Measurements from ENCODE around the gene TMEM163. TPM values are rescaled to one million over a fixed set of nuclear protein-coding genes. Genes with fewer than 3 reads are reported as not detected.

TMEM163 gene
- total RNA-seq, 2 experiments from 2014 or later = 0.51 TPM; not detected in 1

GRCh38 chr2:134501476-134502091, 217.2 kb downstream of the TMEM163 start:
- no peaks in the 10 kb centered on the region for H3K9me2 ChIP-seq (ENCODE audit: insufficient read depth, low read length)
- no peaks in the 10 kb centered on the region for H3K4me1 ChIP-seq (ENCODE audit: insufficient read depth, low read length, poor library complexity, severe bottlenecking)
- H3K36me3 ChIP-seq (ENCODE audit: insufficient read depth, low read length) = no peaks in the 10 kb centered on the region
- no TSS peak for BruUV-seq (replicated peaks)
- H3K4me2 ChIP-seq (ENCODE audit: low read length) = no peak overlapping the region
- intact Hi-C loops (cut with micrococcal nuclease; ENCODE audit: unreplicated experiment) = no loop called here
- no peaks in the 10 kb centered on the region for H3K79me2 ChIP-seq (ENCODE audit: insufficient read depth, low read depth, low read length)
- H3K27ac ChIP-seq (ENCODE audit: low read depth, low read length, poor library complexity, severe bottlenecking) = no peak overlapping the region
- no peak for DNase-seq (ENCODE audit: low spot score)
- TF ChIP-seq CTCF (conservative IDR thresholded peaks at IDR 0.05; ENCODE audit: low read length) = no peak
- TF ChIP-seq EZH2phosphoT487 (IDR thresholded peaks at IDR 0.05; ENCODE audit: borderline replicate concordance, low read depth, low read length) = no peak
- POLR2A ChIA-PET = interaction anchor here (0.6 kb wide), 1 partner anchor 115 kb away, joined by 3 read pairs; no protein-coding TSS in a partner anchor
- H3K9me3 ChIP-seq (ENCODE audit: low read length) = no peaks in the 10 kb centered on the region
- CTCF ChIA-PET (ENCODE audit: unreplicated experiment) = no interaction called here
- H3K4me3 ChIP-seq (ENCODE audit: low read depth, low read length, poor library complexity, severe bottlenecking) = no peak overlapping the region
- no peaks in the 10 kb centered on the region for H4K20me1 ChIP-seq (ENCODE audit: insufficient read depth, low read length)
- H2AFZ ChIP-seq (ENCODE audit: low read length) = no peak overlapping the region

- H3K27ac ChIP-seq (ENCODE audit: low read depth, low read length, poor library complexity, severe bottlenecking) = no peak overlapping the region
- H3K36me3 ChIP-seq (ENCODE audit: insufficient read depth, low read length) = no peaks in the 10 kb centered on the region
- POLR2A ChIA-PET = interaction anchor here (0.6 kb wide), 1 partner anchor 116 kb away, joined by 3 read pairs; no protein-coding TSS in a partner anchor
- no peak overlapping the region for H2AFZ ChIP-seq (ENCODE audit: low read length)
- H3K4me2 ChIP-seq (ENCODE audit: low read length) = no peak overlapping the region
- BruUV-seq (replicated peaks) = no TSS peak
- H3K9me3 ChIP-seq (ENCODE audit: low read length) = no peaks in the 10 kb centered on the region
- no peaks in the 10 kb centered on the region for H3K4me1 ChIP-seq (ENCODE audit: insufficient read depth, low read length, poor library complexity, severe bottlenecking)
- H3K79me2 ChIP-seq (ENCODE audit: insufficient read depth, low read depth, low read length) = no peaks in the 10 kb centered on the region
- H4K20me1 ChIP-seq (ENCODE audit: insufficient read depth, low read length) = no peaks in the 10 kb centered on the region
- CTCF ChIA-PET (ENCODE audit: unreplicated experiment) = no interaction called here
- DNase-seq (ENCODE audit: low spot score) = no peak
- no peak overlapping the region for H3K4me3 ChIP-seq (ENCODE audit: low read depth, low read length, poor library complexity, severe bottlenecking)
- no peaks in the 10 kb centered on the region for H3K9me2 ChIP-seq (ENCODE audit: insufficient read depth, low read length)
- intact Hi-C loops (cut with micrococcal nuclease; ENCODE audit: unreplicated experiment) = no loop called here
- TF ChIP-seq EZH2phosphoT487 (IDR thresholded peaks at IDR 0.05; ENCODE audit: borderline replicate concordance, low read depth, low read length) (no peak), CTCF (conservative IDR thresholded peaks at IDR 0.05; ENCODE audit: low read length) (no peak)
Observed at GRCh38 chr2:134500211-134500935, 218.4 kb downstream of the TMEM163 start.

All from OCI-LY7 (cell line).